ENCODE data around the gene FGF11. TPM values are rescaled to one million over a fixed set of nuclear protein-coding genes. Genes with fewer than 3 reads are reported as not detected.
A peak's percentile ranks its signal among the peaks of the same experiment; 100 is the strongest.

Gene FGF11
- total RNA-seq, 2 experiments from 2014 or later = 25.4 to 28.5 TPM

DNA sequence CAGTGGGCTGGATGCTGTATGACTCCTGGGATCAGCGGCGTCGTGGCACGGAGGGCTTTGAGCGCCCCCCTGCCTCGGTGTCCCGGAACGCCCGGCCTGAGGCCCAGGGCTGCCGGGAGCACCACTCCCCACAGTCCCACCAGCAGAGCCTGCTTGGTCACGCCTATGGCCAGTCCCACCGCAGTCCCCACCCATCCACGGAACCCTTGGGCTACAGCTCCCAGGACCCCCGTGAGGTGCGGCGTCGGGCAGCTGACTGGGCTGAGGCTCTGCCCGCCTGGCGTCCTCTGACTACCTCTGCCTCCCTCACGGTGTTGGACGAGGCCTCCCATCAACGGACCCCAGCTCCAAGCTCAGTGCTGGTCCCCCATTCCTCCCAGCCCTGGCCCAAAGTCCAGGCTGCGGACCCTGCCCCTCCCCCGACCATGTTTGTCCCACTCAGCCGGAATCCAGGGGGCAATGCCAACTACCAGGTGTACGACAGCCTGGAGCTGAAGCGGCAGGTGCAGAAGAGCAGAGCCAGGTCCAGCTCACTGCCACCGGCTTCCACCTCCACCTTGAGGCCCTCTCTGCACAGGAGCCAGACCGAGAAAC is 12.3 kb upstream of the FGF11 start:
- H3K9me3 Mint-ChIP-seq = no peaks in the 10 kb centered on the region
- peaks cover 1% of the 10 kb centered on the region for H3K4me1 Mint-ChIP-seq
- POLR2A ChIA-PET = no interaction called here
- DNase-seq (no peak), ATAC-seq (ENCODE audit: low read depth) (no peak)
- no peak overlapping the region for H3K27ac Mint-ChIP-seq
- H3K36me3 Mint-ChIP-seq = no peaks in the 10 kb centered on the region
- H3K4me3 Mint-ChIP-seq = no peak overlapping the region
- no peaks in the 10 kb centered on the region for H3K27me3 Mint-ChIP-seq

DNA sequence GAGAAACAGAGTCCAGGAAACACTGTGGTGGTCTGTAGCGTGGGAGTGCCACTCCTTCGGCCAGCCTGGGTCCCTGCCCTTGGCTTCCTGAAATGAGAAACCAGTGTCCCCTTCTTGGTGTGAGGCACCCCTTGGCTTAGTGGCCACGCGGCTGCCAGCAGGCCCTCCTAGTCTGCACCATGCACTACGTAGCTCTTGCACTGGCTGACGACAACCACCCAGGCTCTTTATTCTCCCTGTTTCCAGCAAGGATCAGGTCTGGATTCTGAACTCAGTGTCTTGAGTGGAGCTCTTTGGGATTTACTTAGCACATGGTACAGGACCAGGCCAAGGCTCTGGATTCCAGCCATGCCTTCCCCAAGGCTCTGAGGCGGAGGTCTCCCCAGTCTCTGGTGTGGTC is 11.8 kb upstream of the FGF11 start:
- H3K4me1 Mint-ChIP-seq = peaks cover 1% of the 10 kb centered on the region
- H3K9me3 Mint-ChIP-seq = no peaks in the 10 kb centered on the region
- no peaks in the 10 kb centered on the region for H3K27me3 Mint-ChIP-seq
- no peak for DNase-seq
- no peak overlapping the region for H3K27ac Mint-ChIP-seq
- no peak for ATAC-seq (ENCODE audit: low read depth)
- no peaks in the 10 kb centered on the region for H3K36me3 Mint-ChIP-seq
- no peak overlapping the region for H3K4me3 Mint-ChIP-seq
- POLR2A ChIA-PET = no interaction called here

DNA sequence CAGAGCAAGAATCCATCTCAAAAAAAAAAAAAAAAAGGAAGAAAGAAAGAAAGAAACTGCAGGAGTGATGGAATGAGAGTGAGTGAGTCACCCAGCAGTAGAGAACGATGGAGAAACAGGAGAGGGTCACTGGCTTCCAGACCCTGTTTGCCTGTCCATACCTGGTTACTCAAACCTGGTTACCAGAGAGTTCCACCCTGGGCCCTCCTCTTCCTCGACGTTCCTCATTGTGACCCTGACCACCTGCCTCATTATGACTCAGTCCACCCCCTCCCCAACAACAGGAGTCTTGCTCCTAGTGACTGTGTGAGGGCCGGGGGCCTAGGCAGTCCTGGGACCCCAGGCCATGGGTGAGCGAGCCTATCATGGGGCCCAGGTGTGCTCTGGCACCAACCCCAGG is 10.8 kb upstream of the FGF11 start, which contains the start of gene SPEM3:
Gene SPEM3, plus strand, starts transcription at position 301 of the 400 bp plus-strand sequence. Its CDS starts 46 bp downstream, at position 347.
- Mint-ChIP-seq H3K27me3 (no peaks in the 10 kb centered on the region), H3K36me3 (no peaks in the 10 kb centered on the region), H3K4me1 (peaks cover 1% of the 10 kb centered on the region), H3K27ac (no peak within 1 kb of the TSS), H3K4me3 (no peak within 1 kb of the TSS), H3K9me3 (no peaks in the 10 kb centered on the region)
- no peak for DNase-seq
- POLR2A ChIA-PET = no interaction called here
- ATAC-seq (ENCODE audit: low read depth) = no peak

- no peak for DNase-seq
- Mint-ChIP-seq H3K4me3 (no peak overlapping the region), H3K9me3 (no peaks in the 10 kb centered on the region), H3K27me3 (no peaks in the 10 kb centered on the region), H3K36me3 (no peaks in the 10 kb centered on the region), H3K4me1 (no peaks in the 10 kb centered on the region), H3K27ac (no peak overlapping the region)
- ATAC-seq (ENCODE audit: low read depth) = no peak
- POLR2A ChIA-PET = no interaction called here
Measured at GRCh38 chr17:7429722-7430121, 9.6 kb upstream of the FGF11 start.

DNA sequence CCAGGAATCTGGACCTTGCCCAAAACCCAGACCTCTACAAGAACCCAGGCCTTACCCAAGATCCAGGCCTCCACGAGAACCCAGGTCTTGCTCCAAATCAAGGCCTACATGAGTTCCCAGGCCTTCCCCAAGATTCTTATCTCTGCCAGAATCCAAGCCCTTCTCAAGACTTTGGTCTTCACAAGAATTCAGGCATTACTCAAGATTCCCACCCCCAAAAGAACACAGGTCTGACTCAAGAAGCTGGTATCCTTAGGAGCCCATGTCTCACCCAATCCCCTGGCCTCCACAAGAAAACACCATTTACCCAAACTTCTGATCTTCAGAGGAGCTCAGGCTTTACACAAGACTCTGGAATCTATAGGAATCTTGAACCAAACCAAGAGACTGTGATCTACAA is 8.1 kb upstream of the FGF11 start:
- no peaks in the 10 kb centered on the region for H3K27me3 Mint-ChIP-seq

GRCh38 chr17:7432296-7432695 is 7.0 kb upstream of the FGF11 start:
- Mint-ChIP-seq H3K36me3 (peaks cover 2% of the 10 kb centered on the region), H3K27me3 (no peaks in the 10 kb centered on the region), H3K27ac (no peak overlapping the region), H3K4me1 (peaks cover 4% of the 10 kb centered on the region), H3K4me3 (no peak overlapping the region), H3K9me3 (no peaks in the 10 kb centered on the region)
- POLR2A ChIA-PET = interaction anchor here (0.8 kb wide), 1 partner anchor 29 kb away, joined by 3 read pairs; no protein-coding TSS in a partner anchor
- DNase-seq (no peak), ATAC-seq (ENCODE audit: low read depth) (no peak)

More for the DNA sequence above, 8.1 kb upstream of the FGF11 start:
- no peaks in the 10 kb centered on the region for H3K36me3 Mint-ChIP-seq
- DNase-seq = no peak
- ATAC-seq (ENCODE audit: low read depth) = no peak
- POLR2A ChIA-PET = no interaction called here
- peaks cover 2% of the 10 kb centered on the region for H3K4me1 Mint-ChIP-seq
- no peaks in the 10 kb centered on the region for H3K9me3 Mint-ChIP-seq
- no peak overlapping the region for H3K27ac Mint-ChIP-seq
- no peak overlapping the region for H3K4me3 Mint-ChIP-seq

GRCh38 chr17:7435676-7436555 is 3.4 kb upstream of the FGF11 start:
- H3K4me3 Mint-ChIP-seq = peak overlapping the region; percentile 96
- peak; percentile 84 for DNase-seq
- H3K4me1 Mint-ChIP-seq = peaks cover 23% of the 10 kb centered on the region
- peak overlapping the region; percentile 96 for H3K27ac Mint-ChIP-seq
- no peaks in the 10 kb centered on the region for H3K9me3 Mint-ChIP-seq
- POLR2A ChIA-PET = interaction anchor here (0.5 to 4.4 kb wide), 21 partner anchors 9 to 763 kb away, joined by 3 to 66 read pairs (median 5); partner anchors contain the start of genes ACAP1, CD68, CHRNB1 and FXR2
- peak; percentile 27 for ATAC-seq (ENCODE audit: low read depth)
- no peaks in the 10 kb centered on the region for H3K27me3 Mint-ChIP-seq
- H3K36me3 Mint-ChIP-seq = peaks cover 4% of the 10 kb centered on the region

DNA sequence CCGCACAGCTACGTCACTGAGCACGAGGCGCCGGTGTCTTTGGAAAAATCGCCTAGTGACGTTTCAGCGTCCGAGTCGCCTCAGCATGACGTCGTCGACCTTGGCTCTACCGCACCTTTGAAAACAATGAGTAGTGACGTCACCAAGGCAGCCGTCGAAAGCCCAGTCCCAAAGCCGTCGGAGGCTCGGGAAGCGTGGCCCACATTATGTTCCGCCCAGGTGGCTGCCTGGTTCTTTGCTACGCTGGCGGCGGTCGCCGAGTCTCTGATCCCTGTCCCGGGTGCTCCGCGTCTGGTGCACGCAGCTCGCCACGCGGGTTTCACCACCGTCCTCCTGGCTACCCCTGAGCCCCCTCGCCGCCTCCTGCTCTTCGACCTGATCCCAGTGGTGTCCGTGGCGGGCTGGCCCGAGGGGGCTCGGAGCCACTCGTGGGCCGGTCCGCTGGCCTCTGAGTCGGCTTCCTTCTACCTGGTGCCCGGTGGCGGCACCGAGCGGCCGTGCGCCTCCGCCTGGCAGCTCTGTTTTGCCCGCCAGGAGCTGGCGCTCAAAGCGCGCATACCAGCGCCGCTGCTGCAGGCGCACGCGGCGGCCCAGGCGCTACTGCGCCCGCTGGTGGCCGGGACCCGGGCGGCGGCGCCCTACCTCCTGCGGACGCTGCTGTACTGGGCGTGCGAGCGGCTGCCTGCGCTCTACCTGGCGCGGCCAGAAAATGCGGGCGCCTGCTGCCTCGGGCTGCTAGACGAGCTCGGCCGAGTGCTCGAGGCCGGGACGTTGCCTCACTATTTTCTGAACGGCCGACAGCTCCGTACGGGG is 2.5 kb upstream of the FGF11 start:
- Mint-ChIP-seq H3K4me1 (peaks cover 24% of the 10 kb centered on the region), H3K9me3 (no peaks in the 10 kb centered on the region), H3K27ac (peak overlapping the region; percentile 96), H3K4me3 (peak overlapping the region; percentile 96), H3K36me3 (peaks cover 6% of the 10 kb centered on the region), H3K27me3 (peaks cover 3% of the 10 kb centered on the region)
- ATAC-seq (ENCODE audit: low read depth) (peak; percentile 70), DNase-seq (peak; percentile 91)
- POLR2A ChIA-PET = interaction anchor here (1.0 to 4.4 kb wide), 19 partner anchors 9 to 250 kb away, joined by 3 to 66 read pairs (median 7); partner anchors contain the start of genes ACAP1, CHRNB1, FXR2 and MPDU1

GRCh38 chr17:7437369-7437863 is 1.9 kb upstream of the FGF11 start:
- peaks cover 10% of the 10 kb centered on the region for H3K36me3 Mint-ChIP-seq
- ATAC-seq (ENCODE audit: low read depth) (no peak), DNase-seq (no peak)
- peaks cover 24% of the 10 kb centered on the region for H3K4me1 Mint-ChIP-seq
- POLR2A ChIA-PET = interaction anchor here (1.0 to 4.4 kb wide), 15 partner anchors 8 to 152 kb away, joined by 4 to 66 read pairs (median 9); partner anchors contain the start of genes CHRNB1, POLR2A, SENP3 and SLC35G6
- H3K27me3 Mint-ChIP-seq = peaks cover 4% of the 10 kb centered on the region
- H3K4me3 Mint-ChIP-seq = peak overlapping the region; percentile 96
- peak overlapping the region; percentile 77 for H3K27ac Mint-ChIP-seq
- H3K9me3 Mint-ChIP-seq = no peaks in the 10 kb centered on the region

DNA sequence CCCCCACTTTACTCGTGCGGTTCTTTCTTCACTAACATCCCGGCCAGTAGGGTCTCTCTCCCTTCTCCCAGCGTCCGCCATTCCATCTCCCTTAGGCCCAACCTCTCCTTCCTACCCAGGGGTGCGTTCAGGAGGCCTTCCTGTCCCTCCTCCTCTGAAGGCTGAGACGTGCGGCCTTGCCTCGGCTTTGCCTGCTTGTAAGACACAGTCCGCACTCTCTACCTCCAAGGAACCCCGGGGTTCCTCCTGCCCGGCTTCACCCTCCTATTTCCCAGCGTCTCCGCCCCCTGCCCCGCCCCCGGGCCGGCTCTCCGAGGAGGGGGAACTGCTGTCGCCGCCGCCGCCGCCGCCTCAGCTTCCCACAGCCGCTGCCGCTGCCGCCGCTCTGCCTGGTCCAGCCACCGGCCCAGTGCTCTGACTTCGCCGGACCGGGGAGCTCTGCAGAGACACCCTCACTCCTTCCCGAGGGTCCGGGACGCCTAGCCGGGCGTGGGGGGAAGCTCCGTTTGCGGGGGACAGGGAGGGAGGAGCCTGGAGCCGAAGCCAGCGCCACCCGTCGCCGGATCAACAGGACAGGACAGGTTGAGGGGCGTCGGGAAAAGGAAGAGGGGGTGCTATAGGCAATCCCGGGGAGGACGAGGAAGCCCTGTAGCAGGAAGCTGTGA is 1.2 kb upstream of the FGF11 start:
- POLR2A ChIA-PET = interaction anchor here (0.8 to 4.4 kb wide), 12 partner anchors 9 to 141 kb away, joined by 3 to 66 read pairs (median 4); partner anchors contain the start of genes CD68, POLR2A, SLC35G6 and TMEM256
- peak overlapping the region; percentile 96 for H3K4me3 Mint-ChIP-seq
- H3K27ac Mint-ChIP-seq = peak overlapping the region; percentile 77
- peaks cover 24% of the 10 kb centered on the region for H3K4me1 Mint-ChIP-seq
- peaks cover 12% of the 10 kb centered on the region for H3K36me3 Mint-ChIP-seq
- H3K27me3 Mint-ChIP-seq = peaks cover 4% of the 10 kb centered on the region
- ATAC-seq (ENCODE audit: low read depth) = no peak
- no peaks in the 10 kb centered on the region for H3K9me3 Mint-ChIP-seq
- peak; percentile 84 for DNase-seq

DNA sequence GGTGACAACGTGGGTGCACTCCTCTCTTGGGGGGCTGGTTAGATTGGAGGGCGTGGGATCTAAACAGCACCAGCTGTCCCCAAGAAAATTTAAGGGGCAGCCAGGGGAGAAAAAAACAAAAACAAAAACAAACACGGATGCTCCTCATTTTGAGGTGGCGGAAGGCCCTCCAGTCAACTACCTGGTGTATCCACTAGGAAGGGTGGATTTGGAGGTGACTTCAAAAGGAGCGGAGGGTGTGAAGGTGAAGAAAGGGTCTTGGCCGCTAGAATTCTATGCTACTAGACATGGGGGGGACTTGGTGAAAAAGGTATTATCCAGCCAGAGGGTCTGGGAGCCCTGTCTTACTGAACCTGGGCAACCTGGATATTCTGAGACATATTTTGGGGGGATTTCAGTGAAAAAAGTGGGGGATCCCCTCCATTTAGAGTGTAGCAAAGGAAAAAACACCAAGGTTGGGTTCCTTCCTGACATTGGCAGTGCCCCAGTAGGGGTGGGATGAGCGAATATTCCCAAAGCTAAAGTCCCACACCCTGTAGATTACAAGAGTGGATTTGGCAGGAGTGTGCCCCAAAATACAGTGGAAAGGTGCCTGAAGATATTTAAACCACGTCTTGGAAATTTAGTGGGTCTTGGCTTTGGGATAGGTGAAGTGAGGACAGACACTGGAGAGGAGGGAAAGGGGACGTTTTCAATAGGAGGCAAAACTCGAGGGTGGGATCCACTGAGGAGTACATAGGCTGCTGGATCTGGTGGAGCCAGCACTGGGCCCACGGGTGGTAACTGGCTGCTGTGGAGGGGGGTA is 454 bp upstream of the FGF11 start:
- Mint-ChIP-seq H3K4me3 (peak overlapping the region; percentile 96), H3K27ac (peak overlapping the region; percentile 53), H3K9me3 (no peaks in the 10 kb centered on the region), H3K4me1 (peaks cover 24% of the 10 kb centered on the region), H3K27me3 (peaks cover 6% of the 10 kb centered on the region), H3K36me3 (peaks cover 16% of the 10 kb centered on the region)
- POLR2A ChIA-PET = interaction anchor here (0.8 to 7.9 kb wide), 16 partner anchors 8 to 150 kb away, joined by 3 to 66 read pairs (median 5); partner anchors contain the start of genes ACAP1, CD68, POLR2A and SLC35G6
- DNase-seq (no peak), ATAC-seq (ENCODE audit: low read depth) (no peak)

All from activated naive CD8-positive, alpha-beta T cell treated with anti-CD3 and anti-CD28 coated beads, Interleukin-2, amount 10 ng/mL, durations not matched to agents 7 days and 5 days (primary cell).